Stimulated activated CD8-positive, alpha-beta memory T cell treated with anti-CD3 and anti-CD28 coated beads, Interleukin-15, amount 100 ng/mL, for 1 hour (primary cell): ENCODE data around the gene FAM53B.

ENCODE experiments used
- DNase-seq: peaks from one replicate; pipeline ENCODE4 v3.0.0-alpha.2; 2020; ENCODE audit warnings: low read depth

FAM53B gene

DNA sequence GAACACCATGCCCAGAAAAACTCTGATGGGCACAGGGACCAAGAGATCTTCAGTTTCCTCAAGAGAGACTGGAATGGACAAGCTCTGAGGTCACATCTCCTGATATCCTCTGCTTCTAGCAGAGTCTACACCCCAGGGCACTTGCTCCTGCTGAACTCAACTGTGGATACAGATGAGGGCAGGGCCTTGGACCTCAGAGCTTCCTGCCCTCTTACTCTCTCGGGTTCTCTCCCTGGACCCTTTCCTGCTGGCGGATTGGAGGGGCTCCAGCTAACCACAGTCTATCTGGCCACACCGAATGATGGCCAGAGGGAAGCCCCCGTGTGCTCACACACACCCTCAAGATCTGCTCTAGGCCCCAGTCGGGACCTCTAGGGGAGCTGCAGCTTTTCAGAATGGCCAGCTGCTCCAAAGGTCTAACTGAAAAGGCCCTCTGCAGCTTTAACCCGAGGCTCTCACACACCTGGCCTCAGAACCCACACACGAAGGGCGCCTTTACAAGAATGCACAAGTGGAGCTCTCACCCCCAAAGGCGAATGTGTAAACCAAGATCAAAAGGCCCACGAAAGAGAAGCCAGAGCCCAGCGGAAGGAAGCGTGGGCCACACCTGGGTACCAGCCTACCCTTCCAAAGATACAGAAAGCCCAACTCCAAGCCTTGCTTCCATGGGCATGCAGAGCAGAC lies 65.5 kb downstream of the FAM53B start:
- no peak for DNase-seq

- DNase-seq = no peak
Observed at GRCh38 chr10:124677749-124678556, 66.2 kb downstream of the FAM53B start.

DNA sequence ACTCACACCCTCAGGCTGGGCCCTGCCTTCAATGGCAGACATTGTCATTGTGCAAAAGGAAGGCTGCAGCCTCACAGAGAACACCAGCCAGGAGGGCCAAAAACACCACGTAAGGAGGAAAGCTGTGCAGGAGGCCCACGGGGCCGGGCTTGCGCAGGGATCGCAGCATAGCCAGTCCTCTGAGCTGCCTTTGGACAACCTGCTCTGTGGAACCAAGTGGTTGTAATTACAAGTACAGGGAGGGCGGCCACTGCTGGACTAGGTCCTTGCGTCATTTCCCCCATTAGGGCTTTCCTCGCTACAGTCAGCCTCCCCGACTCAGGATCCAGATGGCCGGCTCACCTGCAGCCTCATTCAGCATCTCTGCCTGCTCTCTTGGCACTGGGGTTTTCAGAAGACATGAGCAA lies 66.9 kb downstream of the FAM53B start:
- no peak for DNase-seq

DNA sequence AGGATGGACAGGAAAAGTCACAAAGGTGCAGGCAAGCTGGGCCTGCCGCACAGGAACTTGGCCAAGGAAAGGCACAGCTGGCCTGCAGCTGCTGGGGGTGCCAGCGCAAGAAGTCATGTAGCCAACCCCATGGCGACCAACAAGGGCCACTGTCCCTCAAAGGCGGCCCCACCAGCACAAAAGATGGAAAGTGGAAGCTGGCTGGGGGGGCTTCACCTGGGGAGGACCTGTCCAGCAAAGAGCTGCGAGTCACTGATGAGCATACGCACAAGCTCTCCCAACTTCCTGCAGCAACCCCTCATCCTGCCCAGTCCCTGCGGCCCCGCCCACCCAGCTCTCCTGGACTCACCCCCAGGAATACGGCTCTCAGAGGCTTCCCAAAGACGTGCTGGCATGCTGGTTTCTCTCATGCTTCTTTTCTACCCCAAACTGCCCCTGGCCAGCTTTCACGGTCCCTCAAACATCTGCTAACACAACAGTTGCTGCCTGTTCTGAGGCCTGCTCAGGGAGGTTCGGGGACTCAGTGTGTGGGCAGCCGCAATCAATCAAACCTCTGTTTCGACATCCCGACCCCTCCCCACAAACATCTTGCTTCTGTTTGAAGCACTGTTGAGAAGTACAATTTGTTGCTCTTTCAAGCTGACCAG lies 67.6 kb downstream of the FAM53B start:
- no peak for DNase-seq

DNA sequence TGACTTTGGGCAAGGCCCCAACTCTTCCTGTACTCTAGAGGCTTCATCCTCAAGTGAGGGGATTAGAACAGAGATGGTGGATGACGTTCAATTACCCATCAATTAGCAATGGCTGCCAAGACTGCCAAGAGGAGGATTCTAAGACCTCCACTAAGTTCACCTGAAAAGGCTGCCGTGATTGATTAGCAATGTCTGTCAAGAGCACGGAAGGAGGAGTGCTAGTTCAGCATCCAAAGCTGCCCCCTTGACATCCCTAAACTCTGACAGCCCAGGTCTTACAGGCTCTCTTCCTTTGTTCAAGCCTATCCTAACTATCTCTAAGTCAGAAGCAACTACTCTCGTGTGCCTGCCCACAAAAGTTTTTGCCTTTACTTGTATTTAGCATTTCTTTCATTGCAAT lies 68.4 kb downstream of the FAM53B start:
- no peak for DNase-seq

- no peak for DNase-seq
Observed at GRCh38 chr10:124675261-124675660, 68.9 kb downstream of the FAM53B start.

DNA sequence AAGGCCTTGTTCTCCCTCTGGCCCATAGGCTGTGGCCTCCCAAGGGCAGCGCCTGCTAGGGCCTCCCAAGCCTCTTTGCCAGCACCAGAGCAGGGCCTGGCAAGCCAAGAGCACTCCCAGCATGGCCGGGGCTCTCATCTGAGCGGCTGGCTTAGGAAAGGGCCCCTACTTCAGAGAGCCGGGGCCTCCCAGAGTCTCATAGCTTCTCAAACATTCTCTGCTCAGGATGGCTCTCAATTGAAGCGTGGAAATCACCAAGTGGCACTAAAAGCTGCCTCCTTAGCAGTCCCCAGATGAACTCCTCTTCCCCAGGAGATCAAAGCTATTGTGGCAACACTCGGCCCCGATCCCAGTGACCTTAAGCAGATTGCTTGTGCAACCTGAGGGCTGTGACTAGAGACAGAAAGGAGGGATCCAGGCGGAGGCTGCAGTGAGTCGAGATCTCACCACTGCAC lies 69.4 kb downstream of the FAM53B start:
- no peak for DNase-seq

- DNase-seq = no peak
Observed at GRCh38 chr10:124672181-124672638, 72.0 kb downstream of the FAM53B start.

GRCh38 chr10:124671486-124672075 lies 72.6 kb downstream of the FAM53B start:
- no peak for DNase-seq

DNA sequence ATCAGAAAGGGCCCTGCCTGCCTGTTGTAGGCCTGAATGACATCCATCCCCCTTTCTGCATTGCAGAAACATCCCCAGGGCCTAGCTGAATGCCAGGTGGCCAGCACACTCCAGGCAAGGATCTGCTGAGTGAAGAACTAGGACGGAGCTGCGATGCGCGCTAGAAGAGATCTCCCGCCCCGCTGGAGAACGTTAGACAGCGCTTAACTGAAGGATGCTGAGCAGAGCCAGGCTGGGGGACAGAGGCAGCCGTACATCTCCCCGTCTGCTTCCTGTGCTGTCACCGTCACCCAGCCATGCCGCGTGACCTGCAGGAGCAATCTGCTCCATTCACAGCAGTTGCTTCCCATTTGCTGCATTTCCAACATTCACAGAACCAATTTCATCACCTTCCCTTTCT lies 73.3 kb downstream of the FAM53B start:
- DNase-seq = no peak

DNA sequence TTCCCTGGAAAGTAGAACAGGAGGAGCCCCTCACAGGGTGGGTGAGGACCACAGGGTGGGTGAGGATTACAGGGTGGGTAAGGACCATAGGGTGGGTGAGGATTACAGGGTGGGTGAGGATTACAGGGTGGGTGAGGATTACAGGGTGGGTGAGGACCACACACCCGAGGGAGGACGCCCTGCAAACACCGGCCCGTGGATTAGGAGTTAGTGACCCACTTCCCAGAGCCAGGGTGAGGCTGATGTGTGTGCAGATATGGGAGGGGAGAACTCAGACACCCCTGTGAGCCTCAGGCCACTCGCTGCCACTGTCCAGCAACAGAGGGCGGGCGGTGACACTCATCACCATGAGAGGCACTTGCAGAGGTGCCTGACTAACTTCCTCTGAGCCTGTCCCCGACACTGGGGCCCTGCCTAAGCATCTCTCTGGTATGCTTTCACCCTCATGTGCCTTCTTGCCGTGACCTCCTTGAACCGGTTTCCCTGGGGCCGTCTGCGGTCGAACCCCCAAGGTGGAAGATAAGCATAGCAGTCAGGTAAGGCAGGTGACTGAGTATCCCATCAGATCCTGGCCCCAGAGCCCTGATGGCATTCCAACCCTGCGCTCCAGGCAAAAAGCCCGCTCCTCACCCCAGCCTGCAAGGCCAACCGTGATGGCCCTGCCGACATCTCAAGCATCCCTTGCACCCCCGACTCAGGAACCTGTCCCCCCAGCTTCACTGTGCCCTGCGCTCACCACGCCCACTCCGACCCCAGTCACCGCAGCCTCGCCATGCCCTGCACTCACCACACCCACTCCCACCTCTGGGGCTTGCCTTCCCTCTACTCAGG lies 74.1 kb downstream of the FAM53B start:
- no peak for DNase-seq

DNA sequence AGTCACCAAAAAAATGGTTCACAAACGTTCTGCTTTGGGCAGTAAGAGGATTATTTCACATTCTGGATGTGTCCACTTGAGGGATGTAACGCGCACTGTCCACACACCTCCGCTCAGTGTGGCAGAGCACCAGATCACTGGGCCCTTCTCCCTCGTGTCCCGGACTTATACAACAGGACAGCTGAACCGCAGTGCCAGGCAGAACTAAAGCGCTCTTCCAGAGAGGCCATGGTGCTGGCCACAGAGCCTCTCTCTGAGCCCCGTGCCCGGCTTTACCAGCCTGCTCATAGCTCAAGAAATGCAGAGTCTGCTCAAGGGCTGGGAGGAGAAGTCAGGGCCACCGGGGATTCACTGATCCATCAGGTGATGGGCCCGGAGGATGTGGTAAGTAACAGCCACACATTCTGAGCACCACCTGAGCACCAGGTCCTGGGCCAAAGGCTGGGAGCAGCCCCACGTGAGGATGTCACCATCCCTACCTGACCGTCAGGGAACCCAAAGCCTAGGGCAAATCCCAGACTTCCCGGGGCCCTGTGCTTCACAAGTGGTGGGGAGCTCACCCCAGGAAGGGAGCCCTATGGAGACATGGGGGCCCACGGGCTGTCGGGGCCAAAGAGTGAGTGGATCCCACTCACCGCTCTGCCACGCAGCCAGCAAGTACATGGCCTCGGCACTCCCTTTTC lies 74.9 kb downstream of the FAM53B start:
- no peak for DNase-seq

- DNase-seq = no peak
Observed at GRCh38 chr10:124668517-124669051, 75.6 kb downstream of the FAM53B start.

- DNase-seq = no peak
Observed at GRCh38 chr10:124667425-124668345, 76.5 kb downstream of the FAM53B start.

DNA sequence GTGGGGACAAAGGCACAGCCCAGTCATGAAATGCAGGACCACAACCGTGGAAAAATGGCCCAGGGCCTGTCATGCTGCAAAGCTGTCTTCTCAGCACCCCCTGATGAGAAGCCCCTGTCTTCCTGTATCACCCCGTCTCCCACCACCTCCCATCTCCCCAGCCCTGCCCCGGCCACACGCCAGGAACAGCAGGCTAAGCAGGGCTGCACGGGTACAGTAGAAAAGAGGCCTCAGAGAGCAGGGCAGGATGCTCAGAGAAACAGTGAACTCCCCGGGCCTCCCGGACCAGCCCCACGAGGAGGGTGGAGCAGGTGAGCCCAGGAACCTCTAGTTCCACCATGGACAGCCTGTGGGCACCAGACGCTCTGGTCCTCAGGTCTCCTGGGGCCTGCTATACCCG lies 77.7 kb downstream of the FAM53B start:
- DNase-seq = no peak

GRCh38 chr10:124665980-124666379 lies 78.2 kb downstream of the FAM53B start:
- DNase-seq = no peak

DNA sequence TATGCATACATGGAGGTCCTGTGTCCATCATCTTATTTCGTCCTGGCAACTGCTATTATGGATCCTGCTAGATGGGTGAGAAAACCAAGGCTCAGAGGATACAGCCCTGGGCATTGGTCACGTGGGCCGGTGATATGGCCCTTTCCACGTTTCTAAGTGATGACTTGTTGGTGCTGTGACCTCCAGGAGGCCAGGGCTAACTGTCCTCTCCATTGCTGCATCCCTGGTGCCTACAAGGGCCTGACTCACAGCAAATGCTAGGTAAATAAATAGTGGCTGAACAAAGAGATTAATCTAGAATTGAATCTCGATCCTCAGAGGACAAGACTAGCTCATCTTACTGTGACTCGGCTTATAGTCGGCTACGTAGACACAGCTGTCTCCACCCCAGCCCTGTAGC lies 78.6 kb downstream of the FAM53B start:
- no peak for DNase-seq

- no peak for DNase-seq
Observed at GRCh38 chr10:124665091-124665490, 79.1 kb downstream of the FAM53B start.

DNA sequence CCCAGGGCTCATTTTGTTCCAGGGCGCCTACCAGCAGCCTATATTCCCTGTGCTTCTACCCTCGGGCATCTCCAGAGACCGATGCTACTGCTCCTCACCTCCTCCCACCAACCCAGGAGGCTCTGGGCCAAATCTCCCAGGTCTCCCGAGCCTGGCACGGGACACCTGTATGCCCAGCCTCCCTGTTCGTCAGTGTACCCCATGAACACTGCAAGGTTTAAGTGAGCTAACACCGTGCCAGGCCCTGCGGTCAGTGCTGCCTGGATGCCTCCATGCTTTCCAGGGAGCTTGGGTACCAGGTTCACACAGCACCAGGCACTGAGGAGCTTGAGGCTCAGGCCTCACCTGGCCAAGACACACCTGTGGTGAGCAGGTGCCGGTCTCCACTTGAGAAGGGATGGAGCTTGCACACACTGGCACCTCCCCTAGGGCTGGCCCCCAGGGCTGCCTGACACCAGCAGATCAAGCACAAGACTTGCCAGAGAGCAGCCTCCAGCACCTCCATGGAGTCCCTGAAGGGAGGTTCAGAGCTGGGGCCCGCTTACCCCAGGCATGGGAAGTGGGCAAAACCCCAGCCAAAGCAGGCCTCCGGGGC lies 80.3 kb downstream of the FAM53B start:
- DNase-seq = no peak
